ENCODE results near the gene PROS1. TPM values are rescaled to one million over a fixed set of nuclear protein-coding genes. Genes with fewer than 3 reads are reported as not detected.

The PROS1 gene
- 1.0 and 1.3 TPM in 2 replicates for total RNA-seq (2021)
- long read RNA-seq, transcript PROS1-202 (15 exons, 3,583 nt), result major isoform, 12 of 13 reads
- long read RNA-seq, partial matches to known transcripts, result 0 of 13 reads
- long read RNA-seq, other reads (novel, unspliced or antisense), result 0 of 13 reads

DNA sequence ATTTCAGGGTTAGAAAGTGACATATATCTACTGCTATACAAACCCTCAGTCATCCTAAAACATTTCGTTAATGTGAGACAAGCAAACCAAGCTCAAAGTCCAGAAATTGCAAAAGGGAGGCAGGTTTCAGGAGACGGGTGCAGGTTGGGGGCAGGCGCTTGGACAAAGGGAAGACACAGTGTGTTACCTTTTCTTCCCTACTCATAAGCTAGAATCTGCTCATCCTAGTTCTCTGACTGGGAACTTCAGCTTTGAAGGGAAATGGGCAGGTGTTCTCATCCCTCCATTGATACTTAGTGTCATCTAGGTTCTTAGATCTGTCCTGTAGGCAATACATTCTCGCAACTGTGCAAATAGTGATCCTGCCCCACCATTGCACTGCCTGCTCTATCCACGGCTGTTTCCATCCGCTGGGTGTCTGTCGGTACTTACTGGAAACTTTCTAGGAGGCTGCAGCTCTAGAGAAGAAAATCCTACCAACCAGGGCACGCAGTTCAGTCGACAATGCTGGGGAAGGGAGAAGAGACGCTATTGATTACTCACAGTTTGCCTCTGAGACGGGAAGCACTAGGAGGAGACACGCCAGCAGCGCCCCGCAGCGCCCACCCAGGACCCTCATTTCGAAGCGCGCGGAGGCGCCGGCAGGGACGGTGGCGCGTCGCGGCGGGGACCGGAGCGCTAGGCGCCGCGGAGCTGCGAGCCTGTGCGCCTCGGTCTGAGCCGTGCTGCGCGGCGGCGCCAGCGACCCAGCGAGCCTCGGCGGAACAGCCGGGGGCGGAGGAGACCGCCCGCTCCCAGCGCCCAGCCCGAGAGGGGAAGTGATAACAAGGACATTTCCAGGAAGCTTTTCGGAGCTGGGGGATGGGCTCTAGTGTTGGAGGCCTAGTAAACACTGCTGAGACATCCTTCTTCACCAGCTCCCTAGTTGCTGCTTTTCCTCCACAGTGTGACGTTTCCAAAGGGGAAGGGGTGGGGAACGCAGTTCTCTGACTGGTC, at the start of gene PROS1:
Gene PROS1 (minus strand): TSS at position 766 of the 996 bp plus-strand sequence. CDS start 147 bp downstream, at position 619.
- Histone ChIP-seq H3K56ac (ENCODE audit: insufficient read length, low read depth, low read length) (no peak within 1 kb of the TSS), H2AFZ (ENCODE audit: low read length) (peak within 1 kb of the TSS; percentile 74), H4K20me1 (ENCODE audit: control insufficient read depth, insufficient read depth, insufficient read length) (no peaks in the 10 kb centered on the region), H2BK20ac (ENCODE audit: low read depth, low read length, poor library complexity, severe bottlenecking) (no peak within 1 kb of the TSS), H4K5ac (ENCODE audit: insufficient read length, low read depth, low read length) (no peak within 1 kb of the TSS), H3K79me2 (ENCODE audit: insufficient read depth, low read length) (no peaks in the 10 kb centered on the region), H3K23me2 (ENCODE audit: insufficient read length, low read depth, low read length, poor library complexity, severe bottlenecking) (no peaks in the 10 kb centered on the region), H3K23ac (ENCODE audit: insufficient read length, low read depth, low read length) (no peak within 1 kb of the TSS), H3K27me3 (ENCODE audit: insufficient read depth, low read length) (no peaks in the 10 kb centered on the region; the same call in 1 of the 2 replicates), H3K4ac (ENCODE audit: low read depth, low read length) (no peak within 1 kb of the TSS), H3K9ac (ENCODE audit: extremely low read depth, insufficient read length, low read length) (peak within 1 kb of the TSS; percentile 49), H3K79me1 (ENCODE audit: insufficient read depth, low read depth, low read length, poor library complexity, severe bottlenecking) (no peaks in the 10 kb centered on the region), H2BK5ac (ENCODE audit: insufficient read length, low read length) (no peak within 1 kb of the TSS), H3K4me1 (ENCODE audit: insufficient read depth, low read length) (no peaks in the 10 kb centered on the region), H2BK120ac (ENCODE audit: low read depth, low read length, poor library complexity, severe bottlenecking) (no peak within 1 kb of the TSS), H4K91ac (ENCODE audit: insufficient read length, low read depth, low read length) (no peak within 1 kb of the TSS), H3T11ph (ENCODE audit: low read length) (no peak within 1 kb of the TSS), H3K14ac (ENCODE audit: insufficient read depth, low read length) (peak within 1 kb of the TSS; percentile 14; the same call in 1 of the 2 replicates), H3K27ac (ENCODE audit: insufficient read length, low read depth, low read length) (no peak within 1 kb of the TSS), H2BK15ac (ENCODE audit: low read depth, low read length) (no peak within 1 kb of the TSS), H2AK5ac (ENCODE audit: insufficient read length, low read length) (no peak within 1 kb of the TSS), H3K4me2 (ENCODE audit: insufficient read depth, insufficient read length, low read length) (peak within 1 kb of the TSS; percentile 83), H3K9me3 (ENCODE audit: control insufficient read depth, low read depth, low read length) (no peaks in the 10 kb centered on the region), H2BK12ac (ENCODE audit: insufficient read length, low read depth, low read length) (no peak within 1 kb of the TSS), H3K18ac (ENCODE audit: insufficient read length, low read depth, low read length) (no peak within 1 kb of the TSS), H4K8ac (replicated peaks; ENCODE audit: insufficient read length, low read depth, low read length) (no peak within 1 kb of the TSS)
- no CpG with 5 or more reads among the region's 53 CpGs for WGBS (ENCODE audit: extremely low coverage, insufficient read length, low lambda C conversion rate)
- TF ChIP-seq, protein P1, sequence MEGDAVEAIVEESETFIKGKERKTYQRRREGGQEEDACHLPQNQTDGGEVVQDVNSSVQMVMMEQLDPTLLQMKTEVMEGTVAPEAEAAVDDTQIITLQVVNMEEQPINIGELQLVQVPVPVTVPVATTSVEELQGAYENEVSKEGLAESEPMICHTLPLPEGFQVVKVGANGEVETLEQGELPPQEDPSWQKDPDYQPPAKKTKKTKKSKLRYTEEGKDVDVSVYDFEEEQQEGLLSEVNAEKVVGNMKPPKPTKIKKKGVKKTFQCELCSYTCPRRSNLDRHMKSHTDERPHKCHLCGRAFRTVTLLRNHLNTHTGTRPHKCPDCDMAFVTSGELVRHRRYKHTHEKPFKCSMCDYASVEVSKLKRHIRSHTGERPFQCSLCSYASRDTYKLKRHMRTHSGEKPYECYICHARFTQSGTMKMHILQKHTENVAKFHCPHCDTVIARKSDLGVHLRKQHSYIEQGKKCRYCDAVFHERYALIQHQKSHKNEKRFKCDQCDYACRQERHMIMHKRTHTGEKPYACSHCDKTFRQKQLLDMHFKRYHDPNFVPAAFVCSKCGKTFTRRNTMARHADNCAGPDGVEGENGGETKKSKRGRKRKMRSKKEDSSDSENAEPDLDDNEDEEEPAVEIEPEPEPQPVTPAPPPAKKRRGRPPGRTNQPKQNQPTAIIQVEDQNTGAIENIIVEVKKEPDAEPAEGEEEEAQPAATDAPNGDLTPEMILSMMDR (conservative IDR thresholded peaks at IDR 0.05), result no peak
- peak within 1 kb of the TSS in 1 of 3 experiments; percentile 51; a peak in 1 of 7 replicates for H3K27ac Mint-ChIP-seq
- no peaks in the 10 kb centered on the region for H3K36me3 Mint-ChIP-seq (ENCODE audit: insufficient read depth in 1 of 3, low read depth in 3 of 3)
- peaks cover 35% of the 10 kb centered on the region for H3K27me3 Mint-ChIP-seq (ENCODE audit: low read depth)
- H3K4me3 Mint-ChIP-seq, result peak within 1 kb of the TSS; percentile 68 to 83
- no peaks in the 10 kb centered on the region; a peak in 2 of 5 replicates for H3K9me3 Mint-ChIP-seq
- H3K4me1 Mint-ChIP-seq, result peaks cover 9 to 12% of the 10 kb centered on the region in 2 experiments
- DNase-seq, result peak; percentile 66

Measured in H9 (cell line).